Naive B cell (primary cell): ENCODE results near the gene NDUFAF8. TPM values are rescaled to one million over a fixed set of nuclear protein-coding genes. Genes with fewer than 3 reads are reported as not detected.

Experiments
- ATAC-seq, 2 donors: fragments of 150-1000 bp; cut with Tn5 transposase; 2 replicates each; pipeline ENCODE4 v1.10.0; 2021; ENCODE audit warnings: low read depth in 2 of 2, mild to moderate bottlenecking in 2 of 2, moderate library complexity in 2 of 2
- DNase-seq: peaks from one replicate; pipeline ENCODE4 v3.0.0; 2022
- H3K27ac Mint-ChIP-seq, 6 donors: one replicate each; pipeline ENCODE4 v1.8.0; 2020 to 2022; ENCODE audit warnings: mild to moderate bottlenecking in 6 of 6, mixed read lengths in 6 of 6, moderate library complexity in 5 of 6, inconsistent platforms in 2 of 6
- H3K27me3 Mint-ChIP-seq, 3 donors: one replicate each; pipeline ENCODE4 v1.8.0; 2021 to 2022; ENCODE audit warnings: mixed read lengths in 3 of 3, mild to moderate bottlenecking in 1 of 3
- H3K36me3 Mint-ChIP-seq, 2 donors: one replicate each; pipeline ENCODE4 v1.8.0; 2020 to 2022; ENCODE audit warnings: mixed read lengths in 2 of 2, inconsistent platforms in 1 of 2, mild to moderate bottlenecking in 1 of 2
- H3K4me1 Mint-ChIP-seq, 3 donors: one replicate each; pipeline ENCODE4 v1.8.0; 2020 to 2022; ENCODE audit warnings: mixed read lengths in 3 of 3, inconsistent platforms in 1 of 3, mild to moderate bottlenecking in 1 of 3, moderate library complexity in 1 of 3
- H3K4me3 Mint-ChIP-seq, 8 donors: one replicate each; pipeline ENCODE4 v1.8.0; 2020 to 2022; ENCODE audit warnings: mild to moderate bottlenecking in 8 of 8, mixed read lengths in 8 of 8, moderate library complexity in 8 of 8, inconsistent platforms in 2 of 8
- H3K9me3 Mint-ChIP-seq, 7 donors: one replicate each; pipeline ENCODE4 v1.8.0; 2020 to 2022; ENCODE audit warnings: mixed read lengths in 7 of 7, mild to moderate bottlenecking in 5 of 7, inconsistent platforms in 2 of 7, moderate library complexity in 1 of 7
- polyA plus RNA-seq, 6 donors: library from polyadenylated mRNA; unstranded; fragments of 300-500 nt; fragmentation: Illumina TruSeq; gene quantifications; one replicate each; pipeline ENCODE4 v1.2.3, GENCODE V29; 2021; ENCODE audit warnings: low read depth in 6 of 6

The NDUFAF8 gene
- polyA plus RNA-seq, 6 donors from 2014 or later, result 53.3 to 88.4 (median 81.7) TPM

GRCh38 chr17:81250286-81251093, 11.4 kb downstream of the NDUFAF8 start:
- H3K27ac Mint-ChIP-seq, result peak overlapping the region in 2 of 6 donors; percentile 22 to 56
- H3K9me3 Mint-ChIP-seq, result no peaks in the 10 kb centered on the region
- ATAC-seq, result no peak

GRCh38 chr17:81251094-81251708, 12.1 kb downstream of the NDUFAF8 start:
- ATAC-seq (no peak), DNase-seq (no peak)
- H3K9me3 Mint-ChIP-seq, result no peaks in the 10 kb centered on the region
- peaks cover 5 to 7% of the 10 kb centered on the region in 2 donors for H3K36me3 Mint-ChIP-seq
- no peak overlapping the region for H3K27ac Mint-ChIP-seq
- H3K4me3 Mint-ChIP-seq, result no peak overlapping the region
- H3K27me3 Mint-ChIP-seq, result no peaks in the 10 kb centered on the region
- H3K4me1 Mint-ChIP-seq, result peaks cover 10 to 22% (median 14%) of the 10 kb centered on the region in 3 donors

More at GRCh38 chr17:81250286-81251093, 11.4 kb downstream of the NDUFAF8 start:
- peaks cover 10 to 22% (median 14%) of the 10 kb centered on the region in 3 donors for H3K4me1 Mint-ChIP-seq
- H3K36me3 Mint-ChIP-seq, result peaks cover 5 to 7% of the 10 kb centered on the region in 2 donors
- no peaks in the 10 kb centered on the region for H3K27me3 Mint-ChIP-seq
- DNase-seq, result no peak
- H3K4me3 Mint-ChIP-seq, result no peak overlapping the region

- ATAC-seq, result peak in 1 of 2 donors; percentile 34
- Mint-ChIP-seq H3K4me1 (peaks cover 10 to 20% (median 13%) of the 10 kb centered on the region in 3 donors), H3K4me3 (no peak overlapping the region), H3K9me3 (no peaks in the 10 kb centered on the region), H3K36me3 (peaks cover 5 to 7% of the 10 kb centered on the region in 2 donors), H3K27ac (no peak overlapping the region), H3K27me3 (no peaks in the 10 kb centered on the region)
- DNase-seq, result no peak
Measured at GRCh38 chr17:81251709-81252301, 12.7 kb downstream of the NDUFAF8 start.

GRCh38 chr17:81252326-81252986, 13.3 kb downstream of the NDUFAF8 start:
- Mint-ChIP-seq H3K27me3 (no peaks in the 10 kb centered on the region), H3K9me3 (no peaks in the 10 kb centered on the region), H3K4me3 (peak overlapping the region in 1 of 8 donors; percentile 77), H3K36me3 (peaks cover 5 to 7% of the 10 kb centered on the region in 2 donors), H3K27ac (peak overlapping the region in 1 of 6 donors; percentile 71), H3K4me1 (peaks cover 10 to 18% (median 11%) of the 10 kb centered on the region in 3 donors)
- ATAC-seq (no peak), DNase-seq (no peak)

- peak overlapping the region in 2 of 6 donors; percentile 18 to 69 for H3K27ac Mint-ChIP-seq
- ATAC-seq (peak in 1 of 2 donors; percentile 7), DNase-seq (no peak)
- no peaks in the 10 kb centered on the region for H3K27me3 Mint-ChIP-seq
- H3K4me3 Mint-ChIP-seq, result no peak overlapping the region
- H3K4me1 Mint-ChIP-seq, result peaks cover 10 to 18% (median 11%) of the 10 kb centered on the region in 3 donors
- H3K36me3 Mint-ChIP-seq, result peaks cover 5 to 7% of the 10 kb centered on the region in 2 donors
- H3K9me3 Mint-ChIP-seq, result no peaks in the 10 kb centered on the region
Measured at GRCh38 chr17:81252987-81253329, 13.8 kb downstream of the NDUFAF8 start.

GRCh38 chr17:81253358-81254131, 14.4 kb downstream of the NDUFAF8 start:
- no peaks in the 10 kb centered on the region for H3K9me3 Mint-ChIP-seq
- peak overlapping the region in 5 of 6 donors; percentile 18 to 73 (median 62) for H3K27ac Mint-ChIP-seq
- H3K4me1 Mint-ChIP-seq, result peaks cover 10 to 18% (median 11%) of the 10 kb centered on the region in 3 donors
- no peak overlapping the region for H3K4me3 Mint-ChIP-seq
- no peaks in the 10 kb centered on the region for H3K27me3 Mint-ChIP-seq
- peaks cover 5 to 7% of the 10 kb centered on the region in 2 donors for H3K36me3 Mint-ChIP-seq
- ATAC-seq (peak; percentile 80 to 86), DNase-seq (peak; percentile 60)

- DNase-seq, result no peak
- no peak for ATAC-seq
- Mint-ChIP-seq H3K27ac (no peak overlapping the region), H3K36me3 (peaks cover 5 to 7% of the 10 kb centered on the region in 2 donors), H3K27me3 (no peaks in the 10 kb centered on the region), H3K4me3 (no peak overlapping the region), H3K9me3 (no peaks in the 10 kb centered on the region), H3K4me1 (peaks cover 10 to 18% (median 11%) of the 10 kb centered on the region in 3 donors)
Measured at GRCh38 chr17:81254955-81255717, 16.0 kb downstream of the NDUFAF8 start.

GRCh38 chr17:81256616-81257015, 17.5 kb downstream of the NDUFAF8 start:
- Mint-ChIP-seq H3K27ac (no peak overlapping the region), H3K9me3 (no peaks in the 10 kb centered on the region), H3K27me3 (no peaks in the 10 kb centered on the region), H3K4me3 (no peak overlapping the region), H3K4me1 (peaks cover 10 to 18% (median 11%) of the 10 kb centered on the region in 3 donors), H3K36me3 (peaks cover 5 to 7% of the 10 kb centered on the region in 2 donors)
- DNase-seq, result no peak
- no peak for ATAC-seq

- H3K27ac Mint-ChIP-seq, result no peak overlapping the region
- H3K36me3 Mint-ChIP-seq, result peaks cover 5 to 7% of the 10 kb centered on the region in 2 donors
Measured at GRCh38 chr17:81257533-81257932, 18.4 kb downstream of the NDUFAF8 start.

GRCh38 chr17:81258292-81258691, 19.2 kb downstream of the NDUFAF8 start:
- ATAC-seq, result no peak
- peaks cover 2 to 3% of the 10 kb centered on the region in 2 donors for H3K36me3 Mint-ChIP-seq

More at GRCh38 chr17:81257533-81257932, 18.4 kb downstream of the NDUFAF8 start:
- Mint-ChIP-seq H3K9me3 (no peaks in the 10 kb centered on the region), H3K4me3 (no peak overlapping the region), H3K27me3 (no peaks in the 10 kb centered on the region), H3K4me1 (peaks cover 10 to 13% (median 11%) of the 10 kb centered on the region in 3 donors)
- no peak for DNase-seq
- ATAC-seq, result no peak

GRCh38 chr17:81259058-81259605, 20.0 kb downstream of the NDUFAF8 start:
- Mint-ChIP-seq H3K9me3 (no peaks in the 10 kb centered on the region), H3K27ac (no peak overlapping the region), H3K4me3 (no peak overlapping the region), H3K27me3 (no peaks in the 10 kb centered on the region), H3K4me1 (peaks cover 0 to under 1% (median 0%) of the 10 kb centered on the region in 3 donors), H3K36me3 (no peaks in the 10 kb centered on the region)
- DNase-seq (no peak), ATAC-seq (no peak)

More at GRCh38 chr17:81258292-81258691, 19.2 kb downstream of the NDUFAF8 start:
- DNase-seq, result no peak
- Mint-ChIP-seq H3K27ac (no peak overlapping the region), H3K9me3 (no peaks in the 10 kb centered on the region), H3K4me1 (peaks cover 8 to 9% (median 8%) of the 10 kb centered on the region in 3 donors), H3K27me3 (no peaks in the 10 kb centered on the region), H3K4me3 (no peak overlapping the region)

GRCh38 chr17:81260171-81260570, 21.1 kb downstream of the NDUFAF8 start:
- H3K27me3 Mint-ChIP-seq, result no peaks in the 10 kb centered on the region
- no peak overlapping the region for H3K4me3 Mint-ChIP-seq
- H3K27ac Mint-ChIP-seq, result no peak overlapping the region
- ATAC-seq, result no peak
- no peak for DNase-seq
- peaks cover 0 to 2% of the 10 kb centered on the region in 2 donors for H3K36me3 Mint-ChIP-seq
- no peaks in the 10 kb centered on the region for H3K4me1 Mint-ChIP-seq
- H3K9me3 Mint-ChIP-seq, result no peaks in the 10 kb centered on the region
